ENCODE data around the gene FCAMR.

DNA sequence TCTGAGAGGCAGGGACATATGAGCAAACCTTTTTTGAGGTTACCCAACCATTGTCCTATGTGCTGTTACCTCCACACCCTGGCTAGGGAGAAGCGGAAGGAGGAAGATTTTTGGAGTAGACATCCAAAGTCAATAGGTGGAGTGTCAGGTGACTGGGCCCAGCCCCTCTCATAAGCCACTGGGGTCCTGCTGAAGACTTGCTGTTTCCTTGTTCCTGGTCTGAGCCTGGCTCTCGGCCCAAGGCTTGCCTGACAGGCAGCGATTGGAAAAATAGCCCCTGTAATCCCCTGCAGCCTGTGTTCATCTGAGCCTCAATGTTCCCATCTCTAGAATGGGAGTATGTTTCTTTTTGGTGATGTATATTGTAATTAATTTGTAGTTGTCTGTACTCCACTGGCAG is 17.1 kb downstream of the FCAMR start:
- TF ChIP-seq, protein P1, sequence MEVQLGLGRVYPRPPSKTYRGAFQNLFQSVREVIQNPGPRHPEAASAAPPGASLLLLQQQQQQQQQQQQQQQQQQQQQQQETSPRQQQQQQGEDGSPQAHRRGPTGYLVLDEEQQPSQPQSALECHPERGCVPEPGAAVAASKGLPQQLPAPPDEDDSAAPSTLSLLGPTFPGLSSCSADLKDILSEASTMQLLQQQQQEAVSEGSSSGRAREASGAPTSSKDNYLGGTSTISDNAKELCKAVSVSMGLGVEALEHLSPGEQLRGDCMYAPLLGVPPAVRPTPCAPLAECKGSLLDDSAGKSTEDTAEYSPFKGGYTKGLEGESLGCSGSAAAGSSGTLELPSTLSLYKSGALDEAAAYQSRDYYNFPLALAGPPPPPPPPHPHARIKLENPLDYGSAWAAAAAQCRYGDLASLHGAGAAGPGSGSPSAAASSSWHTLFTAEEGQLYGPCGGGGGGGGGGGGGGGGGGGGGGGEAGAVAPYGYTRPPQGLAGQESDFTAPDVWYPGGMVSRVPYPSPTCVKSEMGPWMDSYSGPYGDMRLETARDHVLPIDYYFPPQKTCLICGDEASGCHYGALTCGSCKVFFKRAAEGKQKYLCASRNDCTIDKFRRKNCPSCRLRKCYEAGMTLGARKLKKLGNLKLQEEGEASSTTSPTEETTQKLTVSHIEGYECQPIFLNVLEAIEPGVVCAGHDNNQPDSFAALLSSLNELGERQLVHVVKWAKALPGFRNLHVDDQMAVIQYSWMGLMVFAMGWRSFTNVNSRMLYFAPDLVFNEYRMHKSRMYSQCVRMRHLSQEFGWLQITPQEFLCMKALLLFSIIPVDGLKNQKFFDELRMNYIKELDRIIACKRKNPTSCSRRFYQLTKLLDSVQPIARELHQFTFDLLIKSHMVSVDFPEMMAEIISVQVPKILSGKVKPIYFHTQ (CRISPR knock-in tag; IDR thresholded peaks at IDR 0.05): no peak
- TF ChIP-seq NR1H2 (CRISPR knock-in tag; IDR thresholded peaks at IDR 0.05): no peak
- no peak for TF ChIP-seq CTCF (IDR thresholded peaks at IDR 0.05)
- no peak for TF ChIP-seq MAX (CRISPR knock-in tag; IDR thresholded peaks at IDR 0.05)
- no peak for TF ChIP-seq USF2 (CRISPR knock-in tag; IDR thresholded peaks at IDR 0.05)
- TF ChIP-seq GABPB1 (CRISPR knock-in tag; IDR thresholded peaks at IDR 0.05): no peak
- TF ChIP-seq ZNF121 (CRISPR knock-in tag; IDR thresholded peaks at IDR 0.05): no peak

Measured in WTC11 (cell line).